Measurements from ENCODE around the gene SLC30A9. TPM values are rescaled to one million over a fixed set of nuclear protein-coding genes. Genes with fewer than 3 reads are reported as not detected.
A peak's percentile ranks its signal among the peaks of the same experiment; 100 is the strongest.

The SLC30A9 gene
- total RNA-seq, 1 donor from 2014 or later, result 113 TPM

- Mint-ChIP-seq H3K27me3 (ENCODE audit: insufficient read depth, low read depth) (no peaks in the 10 kb centered on the region), H3K4me1 (no peaks in the 10 kb centered on the region), H3K36me3 (peaks cover under 1% of the 10 kb centered on the region), H3K4me3 (no peak overlapping the region), H3K27ac (no peak overlapping the region), H3K9me3 (peaks cover under 1% of the 10 kb centered on the region)
- Histone ChIP-seq H4K20me1 (ENCODE audit: low read depth) (no peaks in the 10 kb centered on the region), H3K4me1 (no peaks in the 10 kb centered on the region), H3K9me3 (ENCODE audit: low read depth) (no peaks in the 10 kb centered on the region), H3K79me2 (ENCODE audit: low read depth) (no peaks in the 10 kb centered on the region), H3K27me3 (no peaks in the 10 kb centered on the region), H2AFZ (replicated peaks) (no peak overlapping the region), H3K4me3 (no peak overlapping the region), H3K4me2 (no peak overlapping the region), H3K27ac (no peak overlapping the region), H3F3A (ENCODE audit: low read depth) (peaks cover 17% of the 10 kb centered on the region), H3K9ac (no peak overlapping the region), H3K36me3 (no peaks in the 10 kb centered on the region)
- peak; percentile 29 for DNase-seq (ENCODE audit: low spot score)
- TF ChIP-seq EZH2phosphoT487 (IDR thresholded peaks at IDR 0.05), result no peak
- peak; percentile 60 for TF ChIP-seq CTCF (IDR thresholded peaks at IDR 0.05)
Measured at GRCh38 chr4:41963105-41963504, 27.2 kb upstream of the SLC30A9 start.

- Histone ChIP-seq H3K36me3 (no peaks in the 10 kb centered on the region), H3K9me3 (ENCODE audit: low read depth) (no peaks in the 10 kb centered on the region), H4K20me1 (ENCODE audit: low read depth) (no peaks in the 10 kb centered on the region), H3K4me3 (no peak overlapping the region), H3K27me3 (no peaks in the 10 kb centered on the region), H3F3A (ENCODE audit: low read depth) (peaks cover 17% of the 10 kb centered on the region), H3K9ac (no peak overlapping the region), H3K79me2 (ENCODE audit: low read depth) (no peaks in the 10 kb centered on the region), H3K27ac (no peak overlapping the region), H3K4me1 (no peaks in the 10 kb centered on the region), H3K4me2 (no peak overlapping the region), H2AFZ (replicated peaks) (no peak overlapping the region)
- no peak for DNase-seq (ENCODE audit: low spot score)
- Mint-ChIP-seq H3K4me1 (no peaks in the 10 kb centered on the region), H3K27ac (no peak overlapping the region), H3K4me3 (no peak overlapping the region), H3K27me3 (ENCODE audit: insufficient read depth, low read depth) (no peaks in the 10 kb centered on the region), H3K36me3 (peaks cover 3% of the 10 kb centered on the region), H3K9me3 (peaks cover 3% of the 10 kb centered on the region)
- TF ChIP-seq CTCF (IDR thresholded peaks at IDR 0.05) (no peak), EZH2 (IDR thresholded peaks at IDR 0.05) (no peak), EZH2phosphoT487 (IDR thresholded peaks at IDR 0.05) (no peak)
Measured at GRCh38 chr4:41964401-41964800, 25.9 kb upstream of the SLC30A9 start.

GRCh38 chr4:41967392-41967791, 22.9 kb upstream of the SLC30A9 start:
- no peaks in the 10 kb centered on the region for H3K9me3 ChIP-seq (ENCODE audit: low read depth)
- no peak overlapping the region for H2AFZ ChIP-seq (replicated peaks)
- Mint-ChIP-seq H3K27me3 (ENCODE audit: insufficient read depth, low read depth) (no peaks in the 10 kb centered on the region), H3K4me1 (no peaks in the 10 kb centered on the region), H3K9me3 (peaks cover 5% of the 10 kb centered on the region), H3K27ac (no peak overlapping the region), H3K36me3 (peaks cover 3% of the 10 kb centered on the region), H3K4me3 (no peak overlapping the region)
- peaks cover 2% of the 10 kb centered on the region for H3F3A ChIP-seq (ENCODE audit: low read depth)
- H4K20me1 ChIP-seq (ENCODE audit: low read depth), result no peaks in the 10 kb centered on the region
- no peak overlapping the region for H3K9ac ChIP-seq
- no peaks in the 10 kb centered on the region for H3K79me2 ChIP-seq (ENCODE audit: low read depth)
- no peaks in the 10 kb centered on the region for H3K27me3 ChIP-seq
- H3K27ac ChIP-seq, result no peak overlapping the region
- no peak overlapping the region for H3K4me2 ChIP-seq
- no peaks in the 10 kb centered on the region for H3K4me1 ChIP-seq
- no peaks in the 10 kb centered on the region for H3K36me3 ChIP-seq
- DNase-seq (ENCODE audit: low spot score), result no peak
- no peak overlapping the region for H3K4me3 ChIP-seq
- TF ChIP-seq EZH2phosphoT487 (IDR thresholded peaks at IDR 0.05), result no peak
- no peak for TF ChIP-seq EZH2 (IDR thresholded peaks at IDR 0.05)
- no peak for TF ChIP-seq CTCF (IDR thresholded peaks at IDR 0.05)

Data from neural progenitor cell (in vitro differentiated cells).